Measurements from ENCODE around the gene CCDC142. TPM values are rescaled to one million over a fixed set of nuclear protein-coding genes. Genes with fewer than 3 reads are reported as not detected.
A peak's percentile ranks its signal among the peaks of the same experiment; 100 is the strongest.

The CCDC142 gene
- total and polyA plus RNA-seq, 9 of the 15 experiments (the other 6 are each of a cell fraction or from before 2014, with no cell fraction given) = 0.55 to 11.7 (median 7.2) TPM

DNA sequence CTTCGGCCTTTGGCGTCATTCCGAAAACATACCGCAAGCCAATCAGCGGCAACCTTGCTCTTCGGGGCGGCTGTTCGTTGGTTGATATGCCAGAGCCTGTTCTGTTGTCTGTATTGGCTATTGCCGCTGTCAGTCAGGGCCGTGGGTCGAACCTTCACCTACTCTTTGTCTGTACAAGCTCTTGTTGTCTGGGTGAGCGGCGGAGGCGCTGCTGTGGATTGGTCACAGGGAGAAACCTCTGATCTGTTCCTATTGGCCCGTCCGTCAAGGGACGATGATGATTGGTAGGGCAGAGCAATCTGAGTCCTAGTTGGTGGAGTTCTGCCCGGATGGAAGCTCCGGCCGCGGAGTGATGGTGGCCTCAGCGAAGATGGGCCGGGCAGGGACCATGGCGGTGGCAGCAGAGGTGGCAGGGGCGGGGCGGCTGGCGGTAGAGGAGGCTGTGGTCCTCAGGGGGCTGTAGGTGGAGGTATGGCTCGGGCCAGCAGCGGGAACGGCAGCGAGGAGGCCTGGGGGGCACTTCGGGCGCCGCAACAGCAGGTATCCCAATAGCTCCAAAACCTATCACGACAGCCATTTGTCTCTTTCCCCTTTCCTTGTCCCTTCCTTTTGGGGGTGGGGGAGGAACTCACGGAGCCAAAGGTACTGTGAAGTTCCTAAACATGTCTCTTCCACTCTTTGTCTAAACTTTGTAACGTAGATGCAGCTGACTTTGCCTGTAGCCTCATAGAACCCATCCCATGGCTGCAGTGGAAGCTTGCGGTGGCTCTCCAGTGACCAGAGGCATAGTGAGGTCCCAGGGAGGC lies 24.5 kb downstream of the CCDC142 start, which contains the start of gene WBP1 (continued):
- peak; percentile 35; the same call in 1 of the 2 replicates for TF ChIP-seq BACH1 (tag; IDR thresholded peaks at IDR 0.05)
- no peak for TF ChIP-seq NR2C1 (IDR thresholded peaks at IDR 0.05)
- no peak for TF ChIP-seq NR2C1 (tag; IDR thresholded peaks at IDR 0.05)
- no peak for TF ChIP-seq SAFB (IDR thresholded peaks at IDR 0.05; ENCODE audit: borderline replicate concordance, low read depth, low read length)
- no peak for TF ChIP-seq DACH1 (IDR thresholded peaks at IDR 0.05; ENCODE audit: partially characterized antibody)
- no peak for TF ChIP-seq ZNF311 (CRISPR knock-in tag; IDR thresholded peaks at IDR 0.05)
- no peak for TF ChIP-seq ZKSCAN1 (IDR thresholded peaks at IDR 0.05; ENCODE audit: low read depth, low read length)
- TF ChIP-seq NR4A1 (CRISPR knock-in tag; IDR thresholded peaks at IDR 0.05) = no peak
- TF ChIP-seq NR4A1 (tag; IDR thresholded peaks at IDR 0.05) = no peak
- no peak for TF ChIP-seq FOXA1 (IDR thresholded peaks at IDR 0.05; ENCODE audit: borderline replicate concordance)
- no peak for TF ChIP-seq ZNF609 (CRISPR knock-in tag; IDR thresholded peaks at IDR 0.05; ENCODE audit: borderline replicate concordance)
- TF ChIP-seq, protein P1, sequence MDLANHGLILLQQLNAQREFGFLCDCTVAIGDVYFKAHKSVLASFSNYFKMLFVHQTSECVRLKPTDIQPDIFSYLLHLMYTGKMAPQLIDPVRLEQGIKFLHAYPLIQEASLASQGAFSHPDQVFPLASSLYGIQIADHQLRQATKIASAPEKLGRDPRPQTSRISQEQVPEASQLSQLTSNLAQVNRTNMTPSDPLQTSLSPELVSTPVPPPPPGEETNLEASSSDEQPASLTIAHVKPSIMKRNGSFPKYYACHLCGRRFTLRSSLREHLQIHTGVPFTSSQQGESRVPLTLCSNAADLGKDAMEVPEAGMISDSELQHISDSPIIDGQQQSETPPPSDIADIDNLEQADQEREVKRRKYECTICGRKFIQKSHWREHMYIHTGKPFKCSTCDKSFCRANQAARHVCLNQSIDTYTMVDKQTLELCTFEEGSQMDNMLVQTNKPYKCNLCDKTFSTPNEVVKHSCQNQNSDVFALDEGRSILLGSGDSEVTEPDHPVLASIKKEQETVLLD (IDR thresholded peaks at IDR 0.05) = no peak
- no peak for TF ChIP-seq CCAR2 (IDR thresholded peaks at IDR 0.05; ENCODE audit: low read depth, low read length)
- TF ChIP-seq ZNF12 (CRISPR knock-in tag; IDR thresholded peaks at IDR 0.05) = no peak
- TF ChIP-seq KAT2B (IDR thresholded peaks at IDR 0.05; ENCODE audit: low read depth, low read length) = no peak
- TF ChIP-seq, protein P2, sequence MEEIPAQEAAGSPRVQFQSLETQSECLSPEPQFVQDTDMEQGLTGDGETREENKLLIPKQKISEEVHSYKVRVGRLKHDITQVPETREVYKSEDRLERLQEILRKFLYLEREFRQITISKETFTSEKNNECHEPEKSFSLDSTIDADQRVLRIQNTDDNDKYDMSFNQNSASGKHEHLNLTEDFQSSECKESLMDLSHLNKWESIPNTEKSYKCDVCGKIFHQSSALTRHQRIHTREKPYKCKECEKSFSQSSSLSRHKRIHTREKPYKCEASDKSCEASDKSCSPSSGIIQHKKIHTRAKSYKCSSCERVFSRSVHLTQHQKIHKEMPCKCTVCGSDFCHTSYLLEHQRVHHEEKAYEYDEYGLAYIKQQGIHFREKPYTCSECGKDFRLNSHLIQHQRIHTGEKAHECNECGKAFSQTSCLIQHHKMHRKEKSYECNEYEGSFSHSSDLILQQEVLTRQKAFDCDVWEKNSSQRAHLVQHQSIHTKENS (CRISPR knock-in tag; IDR thresholded peaks at IDR 0.05) = no peak
- no peak for TF ChIP-seq ZNF76 (CRISPR knock-in tag; IDR thresholded peaks at IDR 0.05; ENCODE audit: borderline replicate concordance)
- no peak for TF ChIP-seq BDP1 (IDR thresholded peaks at IDR 0.05; ENCODE audit: insufficient read depth, insufficient read length)
- TF ChIP-seq TRIM24 (IDR thresholded peaks at IDR 0.05) = no peak
- no peak for TF ChIP-seq ZNF764 (CRISPR knock-in tag; IDR thresholded peaks at IDR 0.05; ENCODE audit: low read depth)
- TF ChIP-seq HNRNPL (IDR thresholded peaks at IDR 0.05; ENCODE audit: low read depth, low read length) = no peak
- no peak for TF ChIP-seq ZZZ3 (IDR thresholded peaks at IDR 0.05)
- TF ChIP-seq POLR3A (IDR thresholded peaks at IDR 0.05; ENCODE audit: borderline replicate concordance, extremely low read depth, insufficient read depth, insufficient read length) = no peak

Measured in K562 (cell line).